ENCODE data around the gene VEGFB. TPM values are rescaled to one million over a fixed set of nuclear protein-coding genes. Genes with fewer than 3 reads are reported as not detected.

The VEGFB gene
- total and polyA plus RNA-seq, 2 of the 8 experiments (the other 6 are each of a cell fraction or from before 2014, with no cell fraction given), result 9.3 to 49.6 TPM

DNA sequence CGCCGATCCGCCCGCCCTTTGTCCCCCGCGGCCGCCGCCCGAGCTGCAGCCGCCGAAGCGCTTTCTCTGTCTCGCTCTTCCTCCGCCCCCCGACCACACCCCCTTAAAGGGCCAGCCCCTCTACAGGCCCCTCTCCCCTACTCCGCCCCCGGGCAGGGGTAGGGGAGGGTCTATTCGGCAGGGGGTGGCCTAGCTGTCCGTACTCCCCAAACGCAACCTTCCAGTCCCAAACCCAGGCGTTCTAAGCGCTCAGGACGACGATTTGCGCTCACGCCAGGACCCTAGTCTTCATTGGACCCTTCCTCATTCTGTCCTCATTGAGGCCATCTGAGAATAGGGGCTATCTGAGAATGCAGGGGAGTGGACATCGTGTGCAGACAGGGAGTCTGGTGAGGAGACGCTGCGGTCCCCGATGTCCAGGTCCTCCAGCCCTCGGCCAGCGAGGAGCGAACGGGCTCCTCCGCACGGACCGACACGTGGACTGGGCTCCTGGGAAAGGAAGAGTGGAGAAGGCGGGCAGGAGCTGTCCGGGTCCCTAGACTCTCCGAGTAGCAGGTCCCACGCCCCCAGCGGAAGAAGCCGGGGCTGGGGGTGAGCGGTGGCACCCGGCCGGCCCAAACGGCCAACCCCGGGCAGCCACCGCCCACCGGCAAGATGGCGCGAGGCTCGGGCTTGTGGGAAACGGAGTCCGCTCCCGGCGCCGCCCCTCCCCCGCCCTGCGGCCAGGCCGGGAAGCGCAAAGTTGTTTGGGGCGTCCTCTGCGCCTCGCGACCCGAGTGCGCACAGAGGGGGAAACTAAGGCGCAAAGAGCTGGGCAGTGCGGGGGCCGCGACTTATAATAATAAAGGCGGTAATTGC, 12.7 kb downstream of the VEGFB start, which contains the start of gene PPP1R14B (continued):
- no peak for TF ChIP-seq RAD21 (IDR thresholded peaks at IDR 0.05 in 1 of 2, conservative IDR thresholded peaks at IDR 0.05 in 1 of 2; ENCODE audit: low read depth in 2 of 2, low read length in 2 of 2)
- no peak for TF ChIP-seq JUN (IDR thresholded peaks at IDR 0.05; ENCODE audit: low read depth, low read length)
- no peak for TF ChIP-seq ZNF274 (IDR thresholded peaks at IDR 0.05; ENCODE audit: borderline replicate concordance, extremely low read depth, low read length)
- TF ChIP-seq SIRT6 (IDR thresholded peaks at IDR 0.05; ENCODE audit: low read length), result no peak
- peak; percentile 38 to 66; a peak in 2 of 4 replicates for TF ChIP-seq HDAC2 (IDR thresholded peaks at IDR 0.05; ENCODE audit: borderline replicate concordance in 1 of 2, low read depth in 2 of 2, low read length in 2 of 2)

Measured in H1 (cell line).